ENCODE results near the gene OMP.

DNA sequence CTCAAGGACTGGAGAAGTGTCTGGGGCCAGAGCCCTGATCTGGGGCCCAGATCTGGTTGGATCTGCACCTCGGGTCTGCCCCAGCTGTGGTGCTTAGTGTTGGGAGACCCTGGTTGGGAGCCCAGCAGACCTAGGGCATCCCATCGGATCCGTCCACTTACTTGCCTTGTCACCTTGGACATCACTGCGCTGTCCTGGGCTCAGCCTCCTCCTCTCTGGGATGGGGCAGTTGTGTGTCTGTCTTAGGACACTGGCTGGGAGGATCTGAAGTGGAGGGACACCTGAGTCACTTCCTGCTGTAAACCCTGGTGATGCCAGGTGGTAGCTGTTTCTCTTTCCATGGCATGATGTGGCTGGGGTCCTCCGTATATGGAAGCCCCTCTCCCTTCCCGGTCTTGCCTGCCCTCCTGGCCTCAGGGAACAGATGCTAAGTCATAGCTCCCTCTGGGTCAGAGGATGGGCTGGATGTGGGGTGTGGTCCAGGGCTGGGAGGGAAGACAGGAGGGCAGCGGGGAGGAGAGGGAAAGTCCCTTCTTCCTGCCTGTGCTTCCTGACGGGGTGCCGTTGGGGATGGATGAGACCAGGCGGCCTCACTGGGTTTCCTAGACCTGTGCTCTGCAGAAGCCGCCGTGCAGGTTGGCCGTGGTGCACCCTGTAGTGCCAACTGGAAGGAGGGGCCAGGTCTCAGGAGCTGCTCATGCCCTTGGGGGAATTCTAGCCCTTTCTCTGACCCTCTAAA, 12.1 kb upstream of the OMP start:
- TF ChIP-seq, protein P1, sequence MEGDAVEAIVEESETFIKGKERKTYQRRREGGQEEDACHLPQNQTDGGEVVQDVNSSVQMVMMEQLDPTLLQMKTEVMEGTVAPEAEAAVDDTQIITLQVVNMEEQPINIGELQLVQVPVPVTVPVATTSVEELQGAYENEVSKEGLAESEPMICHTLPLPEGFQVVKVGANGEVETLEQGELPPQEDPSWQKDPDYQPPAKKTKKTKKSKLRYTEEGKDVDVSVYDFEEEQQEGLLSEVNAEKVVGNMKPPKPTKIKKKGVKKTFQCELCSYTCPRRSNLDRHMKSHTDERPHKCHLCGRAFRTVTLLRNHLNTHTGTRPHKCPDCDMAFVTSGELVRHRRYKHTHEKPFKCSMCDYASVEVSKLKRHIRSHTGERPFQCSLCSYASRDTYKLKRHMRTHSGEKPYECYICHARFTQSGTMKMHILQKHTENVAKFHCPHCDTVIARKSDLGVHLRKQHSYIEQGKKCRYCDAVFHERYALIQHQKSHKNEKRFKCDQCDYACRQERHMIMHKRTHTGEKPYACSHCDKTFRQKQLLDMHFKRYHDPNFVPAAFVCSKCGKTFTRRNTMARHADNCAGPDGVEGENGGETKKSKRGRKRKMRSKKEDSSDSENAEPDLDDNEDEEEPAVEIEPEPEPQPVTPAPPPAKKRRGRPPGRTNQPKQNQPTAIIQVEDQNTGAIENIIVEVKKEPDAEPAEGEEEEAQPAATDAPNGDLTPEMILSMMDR (IDR thresholded peaks at IDR 0.05): no peak
- no peak for TF ChIP-seq POLR2A (IDR thresholded peaks at IDR 0.05)

Data from body of pancreas (tissue), 4 donors.